HG02938 (cell line): ENCODE results near the gene FNIP2.
A peak's percentile ranks its signal among the peaks of the same experiment; 100 is the strongest.

Source experiments
- ATAC-seq: cut with Tn5 transposase; IDR thresholded peaks from one replicate; pipeline ENCODE4 v1.9.1; 2021; ENCODE audit warnings: mild to moderate bottlenecking, moderate library complexity; ENCODE audit not compliant: unreplicated experiment

Gene FNIP2

GRCh38 chr4:158836002-158836369 lies 67.2 kb downstream of the FNIP2 start:
- no peak for ATAC-seq

- ATAC-seq = no peak
Measured at GRCh38 chr4:158836828-158837449, 68.1 kb downstream of the FNIP2 start.

- ATAC-seq = no peak
Measured at GRCh38 chr4:158837527-158838141, 68.8 kb downstream of the FNIP2 start.

GRCh38 chr4:158840131-158840530 lies 71.3 kb downstream of the FNIP2 start:
- ATAC-seq = no peak

GRCh38 chr4:158841540-158841939 lies 72.7 kb downstream of the FNIP2 start:
- ATAC-seq = no peak

- no peak for ATAC-seq
Measured at GRCh38 chr4:158845311-158846041, 76.7 kb downstream of the FNIP2 start.

GRCh38 chr4:158847535-158847934 lies 78.7 kb downstream of the FNIP2 start:
- no peak for ATAC-seq

- ATAC-seq = no peak
Measured at GRCh38 chr4:158849681-158850080, 80.9 kb downstream of the FNIP2 start.

GRCh38 chr4:158850371-158850770 lies 81.5 kb downstream of the FNIP2 start:
- ATAC-seq = no peak

- ATAC-seq = peak; percentile 63
Measured at GRCh38 chr4:158850800-158851644, 82.2 kb downstream of the FNIP2 start.

- ATAC-seq = no peak
Measured at GRCh38 chr4:158854236-158854635, 85.4 kb downstream of the FNIP2 start.

GRCh38 chr4:158856852-158857251 lies 88.0 kb downstream of the FNIP2 start:
- peak; percentile 46 for ATAC-seq

- no peak for ATAC-seq
Measured at GRCh38 chr4:158857951-158858350, 89.1 kb downstream of the FNIP2 start.

GRCh38 chr4:158858410-158859199 lies 89.8 kb downstream of the FNIP2 start:
- ATAC-seq = no peak

GRCh38 chr4:158859661-158860060 lies 90.8 kb downstream of the FNIP2 start:
- no peak for ATAC-seq

- peak; percentile 83 for ATAC-seq
Measured at GRCh38 chr4:158860856-158861255, 92.0 kb downstream of the FNIP2 start.

GRCh38 chr4:158861281-158861680 lies 92.5 kb downstream of the FNIP2 start:
- peak; percentile 62 for ATAC-seq

GRCh38 chr4:158861766-158862165 lies 92.9 kb downstream of the FNIP2 start:
- peak; percentile 13 for ATAC-seq

- no peak for ATAC-seq
Measured at GRCh38 chr4:158863296-158863695, 94.5 kb downstream of the FNIP2 start.

- ATAC-seq = no peak
Measured at GRCh38 chr4:158865520-158866177, 96.8 kb downstream of the FNIP2 start.
